Mucosa of rectum (tissue), 2 donors: ENCODE data around the gene RACGAP1.

Source experiments
- H3K27ac ChIP-seq, 2 donors: one replicate each; pipeline ENCODE4 v1.7.0; 2013; ENCODE audit warnings: inconsistent platforms in 2 of 2, low read depth in 2 of 2, low read length in 2 of 2
- H3K27me3 ChIP-seq, 2 donors: one replicate each; pipeline ENCODE4 v1.7.0; 2013; ENCODE audit warnings: low read length in 2 of 2; ENCODE audit not compliant: control insufficient read depth in 2 of 2, insufficient read depth in 2 of 2
- H3K36me3 ChIP-seq, 2 donors: one replicate each; pipeline ENCODE4 v1.7.0; 2013; ENCODE audit warnings: low read length in 2 of 2; ENCODE audit not compliant: control insufficient read depth in 2 of 2, insufficient read depth in 2 of 2
- H3K4me1 ChIP-seq, 2 donors: one replicate each; pipeline ENCODE4 v1.7.0; 2013; ENCODE audit warnings: low read length in 2 of 2, mild to moderate bottlenecking in 1 of 2; ENCODE audit not compliant: control insufficient read depth in 2 of 2, insufficient read depth in 2 of 2
- H3K4me3 ChIP-seq, 2 donors: one replicate each; pipeline ENCODE4 v1.7.0; 2013; ENCODE audit warnings: low read length in 2 of 2
- H3K9ac ChIP-seq, 2 donors: one replicate each; pipeline ENCODE4 v1.7.0; 2013; ENCODE audit warnings: low read length in 2 of 2, low read depth in 1 of 2, mild to moderate bottlenecking in 1 of 2
- H3K9me3 ChIP-seq, 2 donors: one replicate each; pipeline ENCODE4 v1.7.0; 2013; ENCODE audit warnings: low read length in 2 of 2; ENCODE audit not compliant: control insufficient read depth in 2 of 2
- donor health status: healthy.
- donor health status: Normal muscosa, but diverticular disease.

RACGAP1 gene

DNA sequence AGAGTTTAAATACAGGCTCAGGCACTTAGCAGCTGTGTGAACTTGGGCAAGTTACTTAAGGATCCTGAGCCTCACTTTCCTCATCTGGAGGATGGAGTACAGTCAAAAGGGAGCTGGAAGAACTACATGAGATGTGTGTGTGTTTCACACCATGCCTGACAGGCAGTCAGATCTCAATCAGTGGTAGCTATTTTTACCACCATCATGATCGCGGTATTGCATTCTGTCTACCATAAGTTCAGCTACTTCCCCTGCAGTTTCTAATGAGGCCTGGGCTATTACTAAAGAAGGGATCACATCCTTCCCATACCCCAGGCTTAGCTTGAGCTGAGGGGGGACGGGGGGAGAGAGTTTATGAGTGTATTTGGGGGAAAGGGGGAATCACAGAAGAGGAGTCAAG lies 45.5 kb downstream of the RACGAP1 start:
- Histone ChIP-seq H3K4me3 (no peak overlapping the region), H3K9me3 (no peaks in the 10 kb centered on the region), H3K36me3 (no peaks in the 10 kb centered on the region), H3K4me1 (no peaks in the 10 kb centered on the region), H3K9ac (no peak overlapping the region), H3K27ac (no peak overlapping the region), H3K27me3 (no peaks in the 10 kb centered on the region)

- no peaks in the 10 kb centered on the region for H3K27me3 ChIP-seq
- H3K4me1 ChIP-seq = peaks cover 2 to 3% of the 10 kb centered on the region in 2 donors
- H3K9ac ChIP-seq = no peak overlapping the region
- H3K36me3 ChIP-seq = no peaks in the 10 kb centered on the region
- no peak overlapping the region for H3K4me3 ChIP-seq
- H3K27ac ChIP-seq = no peak overlapping the region
- no peaks in the 10 kb centered on the region for H3K9me3 ChIP-seq
Measured at GRCh38 chr12:49979016-49979586, 46.2 kb downstream of the RACGAP1 start.

DNA sequence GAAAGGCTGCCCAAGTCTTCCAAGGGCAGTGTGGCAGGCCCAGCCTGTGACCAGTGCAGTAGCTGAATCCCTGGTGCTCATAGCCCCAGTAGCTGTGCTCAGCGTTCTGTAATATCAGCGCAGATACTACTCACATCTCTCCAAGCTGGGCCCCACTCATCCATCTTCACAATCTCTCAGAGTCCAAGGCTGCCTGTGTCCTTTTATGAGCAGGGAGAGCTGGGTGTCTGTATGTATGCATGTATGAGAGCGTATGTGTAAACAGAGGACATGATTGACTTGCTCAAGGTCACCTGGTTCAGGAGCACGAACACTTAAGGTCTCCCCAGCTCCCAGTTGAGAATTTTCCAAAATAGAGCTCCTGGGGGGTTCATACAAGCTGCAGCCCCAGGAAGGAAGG lies 47.2 kb downstream of the RACGAP1 start:
- Histone ChIP-seq H3K27ac (no peak overlapping the region), H3K27me3 (no peaks in the 10 kb centered on the region), H3K9ac (no peak overlapping the region), H3K9me3 (no peaks in the 10 kb centered on the region), H3K4me1 (peaks cover 2 to 3% of the 10 kb centered on the region in 2 donors), H3K36me3 (no peaks in the 10 kb centered on the region), H3K4me3 (no peak overlapping the region)

DNA sequence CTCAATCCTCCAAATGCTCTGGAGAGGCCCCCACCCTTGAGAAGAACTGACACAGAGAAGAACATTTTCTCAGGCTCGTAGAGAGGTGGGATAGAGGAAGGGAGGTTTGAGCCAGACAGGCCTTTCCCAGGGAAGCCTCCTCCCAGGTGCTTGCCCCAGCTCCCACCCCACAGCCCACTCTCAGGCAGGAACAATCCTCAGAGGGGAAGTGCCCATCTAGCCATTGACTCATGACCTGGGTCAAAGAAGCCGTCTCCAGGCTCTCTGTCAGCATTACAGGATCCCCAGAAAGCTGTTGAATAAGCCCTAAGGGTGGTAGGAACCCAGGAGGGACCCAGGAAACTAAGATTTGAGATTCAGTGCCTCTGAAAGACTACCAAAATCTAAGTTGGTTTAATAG lies 48.7 kb downstream of the RACGAP1 start:
- no peaks in the 10 kb centered on the region for H3K36me3 ChIP-seq
- no peak overlapping the region for H3K27ac ChIP-seq
- peaks cover 2 to 3% of the 10 kb centered on the region in 2 donors for H3K4me1 ChIP-seq

GRCh38 chr12:49975318-49975761 lies 50.0 kb downstream of the RACGAP1 start:
- no peak overlapping the region for H3K9ac ChIP-seq
- H3K4me1 ChIP-seq = peaks cover 2 to 3% of the 10 kb centered on the region in 2 donors
- no peak overlapping the region for H3K27ac ChIP-seq

More for the DNA sequence above, 48.7 kb downstream of the RACGAP1 start:
- Histone ChIP-seq H3K9me3 (no peaks in the 10 kb centered on the region), H3K4me3 (no peak overlapping the region), H3K27me3 (no peaks in the 10 kb centered on the region), H3K9ac (no peak overlapping the region)

GRCh38 chr12:49974677-49975317 lies 50.5 kb downstream of the RACGAP1 start:
- H3K27me3 ChIP-seq = peaks cover 0 to 9% of the 10 kb centered on the region in 2 donors
- no peaks in the 10 kb centered on the region for H3K9me3 ChIP-seq
- H3K9ac ChIP-seq = no peak overlapping the region
- no peaks in the 10 kb centered on the region for H3K36me3 ChIP-seq
- peak overlapping the region in 1 of 2 donors; percentile 9 for H3K27ac ChIP-seq
- no peak overlapping the region for H3K4me3 ChIP-seq
- peaks cover 2 to 3% of the 10 kb centered on the region in 2 donors for H3K4me1 ChIP-seq

More at GRCh38 chr12:49975318-49975761, 50.0 kb downstream of the RACGAP1 start:
- peaks cover 0 to 6% of the 10 kb centered on the region in 2 donors for H3K27me3 ChIP-seq
- H3K9me3 ChIP-seq = no peaks in the 10 kb centered on the region
- H3K4me3 ChIP-seq = no peak overlapping the region
- no peaks in the 10 kb centered on the region for H3K36me3 ChIP-seq

- H3K9me3 ChIP-seq = no peaks in the 10 kb centered on the region
- H3K27ac ChIP-seq = peak overlapping the region in 1 of 2 donors; percentile 9
- H3K36me3 ChIP-seq = no peaks in the 10 kb centered on the region
- peaks cover 0 to 12% of the 10 kb centered on the region in 2 donors for H3K27me3 ChIP-seq
- peaks cover 2 to 3% of the 10 kb centered on the region in 2 donors for H3K4me1 ChIP-seq
- no peak overlapping the region for H3K4me3 ChIP-seq
- no peak overlapping the region for H3K9ac ChIP-seq
Measured at GRCh38 chr12:49974231-49974675, 51.0 kb downstream of the RACGAP1 start.

DNA sequence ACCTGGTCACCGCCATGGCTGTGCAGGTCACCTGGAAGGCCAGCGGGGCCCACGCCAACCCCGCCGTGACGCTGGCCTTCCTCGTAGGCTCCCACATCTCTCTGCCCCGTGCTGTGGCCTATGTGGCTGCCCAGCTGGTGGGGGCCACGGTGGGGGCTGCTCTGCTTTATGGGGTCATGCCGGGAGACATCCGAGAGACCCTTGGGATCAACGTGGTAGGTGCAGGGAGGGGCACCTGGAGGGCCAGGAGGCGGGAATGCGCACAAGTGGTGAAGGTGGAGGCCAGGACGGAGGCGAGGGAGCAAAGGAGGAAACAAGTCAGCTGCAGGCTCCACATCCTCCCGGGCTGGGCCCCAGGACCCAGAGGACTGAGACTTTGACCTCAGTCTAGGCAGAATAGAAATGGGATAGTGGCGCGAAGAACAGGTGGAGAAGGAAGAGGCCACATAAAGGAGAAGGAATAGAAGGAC lies 51.9 kb downstream of the RACGAP1 start:
- no peaks in the 10 kb centered on the region for H3K9me3 ChIP-seq
- no peak overlapping the region for H3K27ac ChIP-seq
- no peak overlapping the region for H3K9ac ChIP-seq
- H3K36me3 ChIP-seq = no peaks in the 10 kb centered on the region
- H3K27me3 ChIP-seq = peaks cover 5 to 15% of the 10 kb centered on the region in 2 donors
- H3K4me1 ChIP-seq = peaks cover 2 to 3% of the 10 kb centered on the region in 2 donors
- no peak overlapping the region for H3K4me3 ChIP-seq

DNA sequence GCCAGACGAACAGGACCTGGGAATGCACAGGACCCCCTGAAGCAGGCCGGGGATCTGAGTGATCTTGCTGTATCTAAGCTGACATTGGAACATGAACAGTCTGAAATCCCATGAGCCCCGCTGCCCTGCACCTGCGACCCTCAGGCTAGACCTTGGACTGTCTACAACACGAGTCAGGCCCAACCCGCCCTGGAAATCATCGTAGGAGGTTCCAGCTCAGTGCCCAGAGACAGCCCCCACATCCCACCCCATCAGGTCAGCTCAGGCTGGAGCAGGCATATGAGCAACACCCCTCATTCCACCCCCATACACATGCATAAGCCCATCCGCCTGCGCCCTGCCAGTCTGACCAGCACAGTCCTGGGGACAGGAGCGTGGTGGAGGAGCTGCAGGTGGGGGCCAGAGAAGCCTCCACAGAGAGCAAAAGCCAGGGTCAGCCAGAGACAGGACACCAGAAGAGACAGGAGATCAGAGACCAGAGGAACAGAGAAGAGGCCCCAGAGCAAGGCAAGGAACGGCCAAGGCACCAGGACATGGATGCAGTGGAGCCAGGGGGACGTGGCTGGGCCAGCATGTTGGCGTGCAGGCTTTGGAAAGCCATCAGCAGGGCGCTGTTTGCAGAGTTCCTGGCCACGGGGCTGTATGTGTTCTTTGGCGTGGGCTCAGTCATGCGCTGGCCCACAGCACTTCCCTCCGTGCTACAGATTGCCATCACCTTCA lies 52.5 kb downstream of the RACGAP1 start, which contains the start of gene AQP6:
Gene AQP6, plus strand, starts transcription at position 307 of the 720 bp plus-strand sequence. Its CDS starts 227 bp downstream, at position 534.
- Histone ChIP-seq H3K9ac (no peak within 1 kb of the TSS), H3K9me3 (no peaks in the 10 kb centered on the region), H3K27ac (no peak within 1 kb of the TSS), H3K4me1 (peaks cover 4 to 5% of the 10 kb centered on the region in 2 donors), H3K36me3 (no peaks in the 10 kb centered on the region), H3K4me3 (no peak within 1 kb of the TSS), H3K27me3 (peaks cover 9 to 16% of the 10 kb centered on the region in 2 donors)

GRCh38 chr12:49972129-49972528 lies 53.2 kb downstream of the RACGAP1 start:
- H3K36me3 ChIP-seq = no peaks in the 10 kb centered on the region
- no peak overlapping the region for H3K4me3 ChIP-seq
- H3K9ac ChIP-seq = no peak overlapping the region
- H3K9me3 ChIP-seq = no peaks in the 10 kb centered on the region
- peaks cover 8 to 10% of the 10 kb centered on the region in 2 donors for H3K4me1 ChIP-seq
- H3K27ac ChIP-seq = no peak overlapping the region
- H3K27me3 ChIP-seq = peaks cover 11 to 19% of the 10 kb centered on the region in 2 donors
